H1 (cell line): ENCODE data around the gene AIFM1. TPM values are rescaled to one million over a fixed set of nuclear protein-coding genes. Genes with fewer than 3 reads are reported as not detected.

Source experiments
- CTCF ChIA-PET: fragments of 300-600 bp; sonication (Branson Sonifier 250); formaldehyde crosslinking; loops from one replicate; lab custom pipeline; 2021; ENCODE audit not compliant: partially characterized antibody; lab: Charles Lee
- POLR2A ChIA-PET: fragments of 300-600 bp; sonication (Branson Sonifier 250); formaldehyde crosslinking; loops from one replicate; lab custom pipeline; 2021; ENCODE audit warnings: inconsistent platforms; ENCODE audit not compliant: partially characterized antibody; lab: Charles Lee
- DNase-seq, 2 experiments: peaks; one replicate each; pipeline versions ENCODE4 v3.0.0 to v3.0.0-alpha.2; 2010 to 2022; ENCODE audit warnings: low spot score in 2 of 2, low read depth in 1 of 2, mixed read lengths in 1 of 2
- FAIRE-seq: peaks from 2 replicates; lab custom pipeline; 2011; peaks lifted over from hg19 to GRCh38; lab: Jason Lieb, UNC
- H2AFZ ChIP-seq: 2 replicates; pipeline ENCODE4 v1.8.1; 2012; ENCODE audit warnings: low read length, inconsistent platforms
- H2AK5ac ChIP-seq: 2 replicates; pipeline ENCODE4 v1.6.1; 2013; ENCODE audit warnings: low read depth, low read length
- H2BK120ac ChIP-seq: replicated peaks from 2 replicates; pipeline ENCODE3; 2013; ENCODE audit warnings: low read depth, low read length, inconsistent platforms
- H2BK12ac ChIP-seq: 2 replicates; pipeline ENCODE4 v1.6.1; 2013; ENCODE audit warnings: low read depth, low read length
- H2BK15ac ChIP-seq: 2 replicates; pipeline ENCODE4 v1.6.1; 2013; ENCODE audit warnings: low read length
- H2BK20ac ChIP-seq: 2 replicates; pipeline ENCODE4 v1.6.1; 2013; ENCODE audit warnings: low read length
- H2BK5ac ChIP-seq: 2 replicates; pipeline ENCODE4 v1.6.1; 2013; ENCODE audit warnings: low read depth, low read length
- H3K14ac ChIP-seq: 2 replicates; pipeline ENCODE4 v1.6.1; 2013; ENCODE audit warnings: inconsistent platforms; ENCODE audit not compliant: insufficient read length
- H3K18ac ChIP-seq: 2 replicates; pipeline ENCODE4 v1.6.1; 2013; ENCODE audit warnings: low read length; ENCODE audit errors: extremely low read depth
- H3K23ac ChIP-seq: 2 replicates; pipeline ENCODE4 v1.6.1; 2013; ENCODE audit warnings: inconsistent platforms; ENCODE audit not compliant: insufficient read length
- H3K23me2 ChIP-seq: 2 replicates; pipeline ENCODE4 v1.6.1; 2013; ENCODE audit warnings: low read depth, low read length
- H3K27ac ChIP-seq: 2 replicates; pipeline ENCODE4 v1.6.1; 2011; ENCODE audit warnings: low read depth, low read length, inconsistent platforms
- H3K27me3 ChIP-seq, 4 experiments: replicated peaks in 1 of 4; 1 replicate in 1 of 4; 2 replicates in 3 of 4; pipeline versions ENCODE4 v1.6.1 to v1.8.1; 2011 to 2013; ENCODE audit warnings: low read length in 3 of 4, mild to moderate bottlenecking in 3 of 4, inconsistent platforms in 2 of 4, mixed read lengths in 2 of 4, moderate library complexity in 1 of 4; ENCODE audit not compliant: control insufficient read depth in 3 of 4, insufficient read depth in 3 of 4; ENCODE audit errors: extremely low read depth in 1 of 4
- H3K36me3 ChIP-seq, 4 experiments: 2 replicates each; pipeline versions ENCODE4 v1.6.1 to v1.8.1; 2011 to 2013; ENCODE audit warnings: mild to moderate bottlenecking in 4 of 4, low read length in 3 of 4, moderate library complexity in 2 of 4, control low read depth in 1 of 4, inconsistent platforms in 1 of 4; ENCODE audit not compliant: insufficient read depth in 4 of 4, control insufficient read depth in 2 of 4
- H3K4ac ChIP-seq: replicated peaks from 2 replicates; pipeline ENCODE3; 2013; ENCODE audit warnings: low read length, low read depth, mixed read lengths, inconsistent platforms; ENCODE audit not compliant: insufficient read length
- H3K4me1 ChIP-seq, 4 experiments: replicated peaks in 1 of 4; 1 replicate in 1 of 4; 2 replicates in 3 of 4; pipeline versions ENCODE4 v1.6.1 to v1.8.1; 2011 to 2013; ENCODE audit warnings: low read length in 3 of 4, inconsistent platforms in 2 of 4, mixed read lengths in 1 of 4; ENCODE audit not compliant: insufficient read depth in 4 of 4, control insufficient read depth in 3 of 4
- H3K4me2 ChIP-seq, 2 experiments: 2 replicates each; pipeline versions ENCODE4 v1.6.1 to v1.8.1; 2011 to 2013; ENCODE audit warnings: low read depth in 2 of 2, low read length in 2 of 2, control low read depth in 1 of 2, inconsistent platforms in 1 of 2, mild to moderate bottlenecking in 1 of 2; ENCODE audit not compliant: insufficient read depth in 1 of 2
- H3K4me3 ChIP-seq, 4 experiments: fragments of 200-600, 300-600 bp in 1 of 4; sonication (generic), shearing (Covaris generic), sonication (Bioruptor Twin) in 1 of 4; 2 replicates each; pipeline versions ENCODE4 v1.5.1 to v1.8.1; 2011 to 2016; ENCODE audit warnings: low read length in 4 of 4, low read depth in 3 of 4, control low read depth in 2 of 4, inconsistent platforms in 2 of 4, mild to moderate bottlenecking in 2 of 4, mixed read lengths in 1 of 4, moderate library complexity in 1 of 4; ENCODE audit not compliant: insufficient read depth in 2 of 4; ENCODE audit errors: extremely low read depth in 1 of 4
- H3K56ac ChIP-seq: replicated peaks from 2 replicates; pipeline ENCODE3; 2013; ENCODE audit warnings: low read depth, mild to moderate bottlenecking, mixed read lengths, low read length, inconsistent platforms; ENCODE audit not compliant: insufficient read length
- H3K79me1 ChIP-seq: 2 replicates; pipeline ENCODE4 v1.6.1; 2013; ENCODE audit warnings: low read depth, low read length, control low read depth
- H3K79me2 ChIP-seq, 2 experiments: 2 replicates each; pipeline versions ENCODE4 v1.6.1 to v1.8.1; 2012 to 2013; ENCODE audit warnings: low read length in 2 of 2, mild to moderate bottlenecking in 2 of 2, inconsistent platforms in 1 of 2; ENCODE audit not compliant: insufficient read depth in 2 of 2, control insufficient read depth in 1 of 2
- H3K9ac ChIP-seq, 4 experiments: replicated peaks in 1 of 4; 1 replicate in 1 of 4; 2 replicates in 3 of 4; pipeline versions ENCODE4 v1.6.1 to v1.8.1; 2011 to 2013; ENCODE audit warnings: low read depth in 3 of 4, low read length in 3 of 4, control low read depth in 2 of 4, mild to moderate bottlenecking in 2 of 4, moderate library complexity in 2 of 4, inconsistent platforms in 1 of 4; ENCODE audit errors: extremely low read depth in 1 of 4
- H3K9me3 ChIP-seq, 2 experiments: 2 replicates each; pipeline versions ENCODE4 v1.6.1 to v1.8.1; 2012 to 2013; ENCODE audit warnings: mild to moderate bottlenecking in 2 of 2, moderate library complexity in 2 of 2, control low read depth in 1 of 2, inconsistent platforms in 1 of 2, low read depth in 1 of 2, low read length in 1 of 2, mixed read lengths in 1 of 2; ENCODE audit not compliant: insufficient read depth in 2 of 2
- H4K20me1 ChIP-seq, 2 experiments: replicated peaks in 1 of 2; 2 replicates each; pipeline versions ENCODE3 to v1.8.1; 2011 to 2013; ENCODE audit warnings: inconsistent platforms in 2 of 2, low read length in 2 of 2, mild to moderate bottlenecking in 1 of 2; ENCODE audit not compliant: insufficient read depth in 2 of 2, control insufficient read depth in 1 of 2
- H4K5ac ChIP-seq: 2 replicates; pipeline ENCODE4 v1.6.1; 2013; ENCODE audit warnings: low read length, low read depth, mixed read lengths, inconsistent platforms; ENCODE audit not compliant: insufficient read length
- H4K8ac ChIP-seq: 2 replicates; pipeline ENCODE4 v1.8.0; 2013; ENCODE audit warnings: mild to moderate bottlenecking, moderate library complexity, low read length, inconsistent platforms; ENCODE audit not compliant: insufficient read depth; ENCODE audit errors: extremely low read depth
- H4K91ac ChIP-seq: replicated peaks from 2 replicates; pipeline ENCODE3; 2013; ENCODE audit warnings: low read length, mixed read lengths, inconsistent platforms; ENCODE audit not compliant: insufficient read length
- ATF2 ChIP-seq: IDR thresholded peaks from 2 replicates; pipeline ENCODE4 v1.6.1; 2012; ENCODE audit warnings: low read length, inconsistent platforms
- CREB1 ChIP-seq: IDR thresholded peaks from 2 replicates; pipeline ENCODE4 v1.6.1; 2012; ENCODE audit warnings: inconsistent platforms
- CTCF ChIP-seq, 3 experiments: IDR thresholded peaks; 1 replicate in 2 of 3; 2 replicates in 1 of 3; pipeline versions ENCODE4 v1.5.1 to v1.6.1; 2011; ENCODE audit warnings: low read length in 3 of 3, mild to moderate bottlenecking in 3 of 3, inconsistent platforms in 2 of 3, low read depth in 1 of 3, moderate library complexity in 1 of 3; ENCODE audit not compliant: insufficient read depth in 1 of 3; ENCODE audit errors: control extremely low read depth in 1 of 3
- FOSL1 ChIP-seq: IDR thresholded peaks from 2 replicates; pipeline ENCODE4 v1.6.1; 2011; ENCODE audit warnings: mild to moderate bottlenecking, low read depth, low read length, moderate library complexity; ENCODE audit not compliant: insufficient read depth
- GTF2F1 ChIP-seq: IDR thresholded peaks from 2 replicates; pipeline ENCODE4 v1.6.1; 2012; ENCODE audit warnings: low read depth, low read length, improper control_type of control experiment, borderline replicate concordance
- KDM5A ChIP-seq: fragments of 200-600 bp; IDR thresholded peaks from 2 replicates; pipeline ENCODE4 v1.7.1; 2012; ENCODE audit warnings: mild to moderate bottlenecking, low read length, inconsistent platforms, mixed read lengths
- POLR2AphosphoS5 ChIP-seq: IDR thresholded peaks from 2 replicates; pipeline ENCODE4 v1.6.1; 2011; ENCODE audit warnings: low read depth, low read length
- YY1 ChIP-seq: IDR thresholded peaks from 2 replicates; pipeline ENCODE4 v1.6.1; 2011; ENCODE audit warnings: low read depth, mild to moderate bottlenecking, low read length
- WGBS, 2 experiments: shearing (Covaris generic) in 1 of 2; methylation state at CpG; one replicate each; pipeline versions ENCODE4 v1.1.6 to v1.1.7; 2013 to 2015; ENCODE audit warnings: low lambda C conversion rate in 2 of 2, mixed read lengths in 2 of 2, inconsistent platforms in 1 of 2, low coverage in 1 of 2, missing lambda C conversion rate in 1 of 2; ENCODE audit not compliant: insufficient replicate concordance in 2 of 2, insufficient coverage in 1 of 2, insufficient read length in 1 of 2; ENCODE audit errors: extremely low coverage in 1 of 2, missing lambda C conversion rate in 1 of 2; 5-methylcytosine and 5-hydroxymethylcytosine counted together
- polyA plus RNA-seq, 7 experiments: library from polyadenylated mRNA; depleted of rRNA in 3 of 7; stranded (reverse) in 5 of 7; unstranded in 2 of 7; fragments of >200 nt in 5 of 7; fragments of 200-250 nt in 2 of 7; gene quantifications; 1 replicate in 5 of 7; 2 replicates in 1 of 7; 4 replicates in 1 of 7; pipeline versions ENCODE4 v1.2.1 to v1.2.3, GENCODE V29; 2011 to 2013; ENCODE audit warnings: missing spikeins in 2 of 7, mixed read lengths in 2 of 7
- total RNA-seq: library from RNA; stranded (reverse); fragmentation: NEBNext Ultra II Directional; extraction: Animal tissue kit (Norgen Biotek cat#: 25700); gene quantifications from 2 replicates; pipeline ENCODE4 v1.2.1, GENCODE V29; 2021

AIFM1 gene
- total and polyA plus RNA-seq, 2 of the 8 experiments (the other 6 are each of a cell fraction or from before 2014, with no cell fraction given) = 34.1 to 55.4 TPM

- Histone ChIP-seq H3K36me3 (no peaks in the 10 kb centered on the region), H3K79me2 (no peaks in the 10 kb centered on the region), H3K4me1 (peaks cover 0 to 5% (median under 1%) of the 10 kb centered on the region in 4 experiments; a peak in 2 of 7 replicates), H3K27ac (no peak overlapping the region), H4K91ac (no peak overlapping the region), H3K4me3 (no peak overlapping the region), H3K4me2 (no peak overlapping the region; a peak in 1 of 4 replicates), H3K56ac (no peak overlapping the region), H3K79me1 (no peaks in the 10 kb centered on the region), H3K23me2 (no peaks in the 10 kb centered on the region), H2BK20ac (no peak overlapping the region), H2BK5ac (no peak overlapping the region), H3K18ac (no peak overlapping the region), H3K14ac (no peak overlapping the region), H2BK15ac (no peak overlapping the region), H2AK5ac (no peak overlapping the region), H3K23ac (no peak overlapping the region), H2BK120ac (no peak overlapping the region), H3K27me3 (no peaks in the 10 kb centered on the region), H4K5ac (no peak overlapping the region), H3K4ac (no peak overlapping the region), H4K8ac (no peak overlapping the region), H3K9ac (no peak overlapping the region), H3K9me3 (no peaks in the 10 kb centered on the region), H2AFZ (no peak overlapping the region), H4K20me1 (no peaks in the 10 kb centered on the region), H2BK12ac (no peak overlapping the region)
- no peak for DNase-seq
- CTCF ChIA-PET = interaction anchor here (0.6 to 1.8 kb wide), 4 partner anchors 18 to 166 kb away, joined by 3 to 10 read pairs (median 6); no protein-coding TSS in a partner anchor
- FAIRE-seq = no peak
- WGBS, 2 experiments = 62% methylated on average over 8 of the region's 14 CpGs; no CpG with 5 or more reads in 1 of the 2 experiments
- POLR2A ChIA-PET = no interaction called here
- TF ChIP-seq CTCF (IDR thresholded peaks at IDR 0.05; ENCODE audit: control extremely low read depth in 1 of 3, insufficient read depth in 1 of 3, low read depth in 1 of 3, low read length in 3 of 3) (no peak), KDM5A (no peak), CREB1 (no peak), ATF2 (no peak), YY1 (no peak), FOSL1 (no peak), GTF2F1 (no peak), POLR2AphosphoS5 (no peak)
Measured at GRCh38 chrX:130097507-130098209, 68.0 kb downstream of the AIFM1 start.
